H1 (cell line): Measurements from ENCODE around the gene UNC5B. TPM values are rescaled to one million over a fixed set of nuclear protein-coding genes. Genes with fewer than 3 reads are reported as not detected.

ENCODE experiments used
- CTCF ChIA-PET: fragments of 300-600 bp; sonication (Branson Sonifier 250); formaldehyde crosslinking; loops from one replicate; lab custom pipeline; 2021; ENCODE audit not compliant: partially characterized antibody; lab: Charles Lee
- POLR2A ChIA-PET: fragments of 300-600 bp; sonication (Branson Sonifier 250); formaldehyde crosslinking; loops from one replicate; lab custom pipeline; 2021; ENCODE audit warnings: inconsistent platforms; ENCODE audit not compliant: partially characterized antibody; lab: Charles Lee
- DNase-seq, 2 experiments: peaks; one replicate each; pipeline versions ENCODE4 v3.0.0 to v3.0.0-alpha.2; 2010 to 2022; ENCODE audit warnings: low spot score in 2 of 2, low read depth in 1 of 2, mixed read lengths in 1 of 2
- FAIRE-seq: peaks from 2 replicates; lab custom pipeline; 2011; peaks lifted over from hg19 to GRCh38; lab: Jason Lieb, UNC
- H2AFZ ChIP-seq: 2 replicates; pipeline ENCODE4 v1.8.1; 2012; ENCODE audit warnings: low read length, inconsistent platforms
- H2AK5ac ChIP-seq: 2 replicates; pipeline ENCODE4 v1.6.1; 2013; ENCODE audit warnings: low read depth, low read length
- H2BK120ac ChIP-seq: replicated peaks from 2 replicates; pipeline ENCODE3; 2013; ENCODE audit warnings: low read depth, low read length, inconsistent platforms
- H2BK12ac ChIP-seq: 2 replicates; pipeline ENCODE4 v1.6.1; 2013; ENCODE audit warnings: low read depth, low read length
- H2BK15ac ChIP-seq: 2 replicates; pipeline ENCODE4 v1.6.1; 2013; ENCODE audit warnings: low read length
- H2BK20ac ChIP-seq: 2 replicates; pipeline ENCODE4 v1.6.1; 2013; ENCODE audit warnings: low read length
- H2BK5ac ChIP-seq: 2 replicates; pipeline ENCODE4 v1.6.1; 2013; ENCODE audit warnings: low read depth, low read length
- H3K14ac ChIP-seq: 2 replicates; pipeline ENCODE4 v1.6.1; 2013; ENCODE audit warnings: inconsistent platforms; ENCODE audit not compliant: insufficient read length
- H3K18ac ChIP-seq: 2 replicates; pipeline ENCODE4 v1.6.1; 2013; ENCODE audit warnings: low read length; ENCODE audit errors: extremely low read depth
- H3K23ac ChIP-seq: 2 replicates; pipeline ENCODE4 v1.6.1; 2013; ENCODE audit warnings: inconsistent platforms; ENCODE audit not compliant: insufficient read length
- H3K23me2 ChIP-seq: 2 replicates; pipeline ENCODE4 v1.6.1; 2013; ENCODE audit warnings: low read depth, low read length
- H3K27ac ChIP-seq: 2 replicates; pipeline ENCODE4 v1.6.1; 2011; ENCODE audit warnings: low read depth, low read length, inconsistent platforms
- H3K27me3 ChIP-seq, 4 experiments: replicated peaks in 1 of 4; 1 replicate in 1 of 4; 2 replicates in 3 of 4; pipeline versions ENCODE4 v1.6.1 to v1.8.1; 2011 to 2013; ENCODE audit warnings: low read length in 3 of 4, mild to moderate bottlenecking in 3 of 4, inconsistent platforms in 2 of 4, mixed read lengths in 2 of 4, moderate library complexity in 1 of 4; ENCODE audit not compliant: control insufficient read depth in 3 of 4, insufficient read depth in 3 of 4; ENCODE audit errors: extremely low read depth in 1 of 4
- H3K36me3 ChIP-seq, 4 experiments: 2 replicates each; pipeline versions ENCODE4 v1.6.1 to v1.8.1; 2011 to 2013; ENCODE audit warnings: mild to moderate bottlenecking in 4 of 4, low read length in 3 of 4, moderate library complexity in 2 of 4, control low read depth in 1 of 4, inconsistent platforms in 1 of 4; ENCODE audit not compliant: insufficient read depth in 4 of 4, control insufficient read depth in 2 of 4
- H3K4ac ChIP-seq: replicated peaks from 2 replicates; pipeline ENCODE3; 2013; ENCODE audit warnings: low read length, low read depth, mixed read lengths, inconsistent platforms; ENCODE audit not compliant: insufficient read length
- H3K4me1 ChIP-seq, 4 experiments: replicated peaks in 1 of 4; 1 replicate in 1 of 4; 2 replicates in 3 of 4; pipeline versions ENCODE4 v1.6.1 to v1.8.1; 2011 to 2013; ENCODE audit warnings: low read length in 3 of 4, inconsistent platforms in 2 of 4, mixed read lengths in 1 of 4; ENCODE audit not compliant: insufficient read depth in 4 of 4, control insufficient read depth in 3 of 4
- H3K4me2 ChIP-seq, 2 experiments: 2 replicates each; pipeline versions ENCODE4 v1.6.1 to v1.8.1; 2011 to 2013; ENCODE audit warnings: low read depth in 2 of 2, low read length in 2 of 2, control low read depth in 1 of 2, inconsistent platforms in 1 of 2, mild to moderate bottlenecking in 1 of 2; ENCODE audit not compliant: insufficient read depth in 1 of 2
- H3K4me3 ChIP-seq, 4 experiments: fragments of 200-600, 300-600 bp in 1 of 4; sonication (generic), shearing (Covaris generic), sonication (Bioruptor Twin) in 1 of 4; 2 replicates each; pipeline versions ENCODE4 v1.5.1 to v1.8.1; 2011 to 2016; ENCODE audit warnings: low read length in 4 of 4, low read depth in 3 of 4, control low read depth in 2 of 4, inconsistent platforms in 2 of 4, mild to moderate bottlenecking in 2 of 4, mixed read lengths in 1 of 4, moderate library complexity in 1 of 4; ENCODE audit not compliant: insufficient read depth in 2 of 4; ENCODE audit errors: extremely low read depth in 1 of 4
- H3K56ac ChIP-seq: replicated peaks from 2 replicates; pipeline ENCODE3; 2013; ENCODE audit warnings: low read depth, mild to moderate bottlenecking, mixed read lengths, low read length, inconsistent platforms; ENCODE audit not compliant: insufficient read length
- H3K79me1 ChIP-seq: 2 replicates; pipeline ENCODE4 v1.6.1; 2013; ENCODE audit warnings: low read depth, low read length, control low read depth
- H3K79me2 ChIP-seq, 2 experiments: 2 replicates each; pipeline versions ENCODE4 v1.6.1 to v1.8.1; 2012 to 2013; ENCODE audit warnings: low read length in 2 of 2, mild to moderate bottlenecking in 2 of 2, inconsistent platforms in 1 of 2; ENCODE audit not compliant: insufficient read depth in 2 of 2, control insufficient read depth in 1 of 2
- H3K9ac ChIP-seq, 4 experiments: replicated peaks in 1 of 4; 1 replicate in 1 of 4; 2 replicates in 3 of 4; pipeline versions ENCODE4 v1.6.1 to v1.8.1; 2011 to 2013; ENCODE audit warnings: low read depth in 3 of 4, low read length in 3 of 4, control low read depth in 2 of 4, mild to moderate bottlenecking in 2 of 4, moderate library complexity in 2 of 4, inconsistent platforms in 1 of 4; ENCODE audit errors: extremely low read depth in 1 of 4
- H3K9me3 ChIP-seq, 2 experiments: 2 replicates each; pipeline versions ENCODE4 v1.6.1 to v1.8.1; 2012 to 2013; ENCODE audit warnings: mild to moderate bottlenecking in 2 of 2, moderate library complexity in 2 of 2, control low read depth in 1 of 2, inconsistent platforms in 1 of 2, low read depth in 1 of 2, low read length in 1 of 2, mixed read lengths in 1 of 2; ENCODE audit not compliant: insufficient read depth in 2 of 2
- H4K20me1 ChIP-seq, 2 experiments: replicated peaks in 1 of 2; 2 replicates each; pipeline versions ENCODE3 to v1.8.1; 2011 to 2013; ENCODE audit warnings: inconsistent platforms in 2 of 2, low read length in 2 of 2, mild to moderate bottlenecking in 1 of 2; ENCODE audit not compliant: insufficient read depth in 2 of 2, control insufficient read depth in 1 of 2
- H4K5ac ChIP-seq: 2 replicates; pipeline ENCODE4 v1.6.1; 2013; ENCODE audit warnings: low read length, low read depth, mixed read lengths, inconsistent platforms; ENCODE audit not compliant: insufficient read length
- H4K8ac ChIP-seq: 2 replicates; pipeline ENCODE4 v1.8.0; 2013; ENCODE audit warnings: mild to moderate bottlenecking, moderate library complexity, low read length, inconsistent platforms; ENCODE audit not compliant: insufficient read depth; ENCODE audit errors: extremely low read depth
- H4K91ac ChIP-seq: replicated peaks from 2 replicates; pipeline ENCODE3; 2013; ENCODE audit warnings: low read length, mixed read lengths, inconsistent platforms; ENCODE audit not compliant: insufficient read length
- ASH2L ChIP-seq: fragments of 200-600, 300-600 bp; sonication (generic); IDR thresholded peaks from one replicate; pipeline ENCODE4 v1.7.1; 2017; ENCODE audit warnings: low read length
- BCL11A ChIP-seq, 2 experiments: IDR thresholded peaks; one replicate each; pipeline ENCODE4 v1.6.1; 2011; ENCODE audit warnings: low read depth in 2 of 2, low read length in 2 of 2, mild to moderate bottlenecking in 2 of 2
- BRCA1 ChIP-seq: IDR thresholded peaks from 2 replicates; pipeline ENCODE4 v1.6.1; 2012; ENCODE audit warnings: low read depth, low read length, improper control_type of control experiment
- EP300 ChIP-seq, 2 experiments: IDR thresholded peaks; 1 replicate in 1 of 2; 2 replicates in 1 of 2; pipeline ENCODE4 v1.6.1; 2011 to 2012; ENCODE audit warnings: low read depth in 2 of 2, low read length in 2 of 2, mild to moderate bottlenecking in 2 of 2, borderline replicate concordance in 1 of 2, inconsistent platforms in 1 of 2, moderate library complexity in 1 of 2
- EZH2 ChIP-seq: fragments of 200-600 bp; sonication (generic); IDR thresholded peaks from 2 replicates; pipeline ENCODE4 v1.7.1; 2012; ENCODE audit warnings: low read depth, mild to moderate bottlenecking, moderate library complexity, low read length, inconsistent platforms; ENCODE audit not compliant: severe bottlenecking
- HDAC6 ChIP-seq: IDR thresholded peaks from one replicate; pipeline ENCODE4 v1.7.1; 2012; ENCODE audit warnings: low read depth, mild to moderate bottlenecking, inconsistent platforms, low read length, moderate library complexity
- JUN ChIP-seq: IDR thresholded peaks from 2 replicates; pipeline ENCODE4 v1.6.1; 2011; ENCODE audit warnings: low read depth, mild to moderate bottlenecking, improper control_type of control experiment, low read length
- JUND ChIP-seq: IDR thresholded peaks from 2 replicates; pipeline ENCODE4 v1.6.1; 2011; ENCODE audit warnings: mild to moderate bottlenecking, improper control_type of control experiment, low read length
- KDM5A ChIP-seq: fragments of 200-600 bp; IDR thresholded peaks from 2 replicates; pipeline ENCODE4 v1.7.1; 2012; ENCODE audit warnings: mild to moderate bottlenecking, low read length, inconsistent platforms, mixed read lengths
- MAFK ChIP-seq: IDR thresholded peaks from 2 replicates; pipeline ENCODE4 v1.6.1; 2012; ENCODE audit warnings: low read depth, mild to moderate bottlenecking, improper control_type of control experiment, low read length
- ZNF274 ChIP-seq: IDR thresholded peaks from 2 replicates; pipeline ENCODE4 v1.7.0; 2012; ENCODE audit warnings: low read length, borderline replicate concordance; ENCODE audit errors: extremely low read depth
- WGBS, 2 experiments: shearing (Covaris generic) in 1 of 2; methylation state at CpG; one replicate each; pipeline versions ENCODE4 v1.1.6 to v1.1.7; 2013 to 2015; ENCODE audit warnings: low lambda C conversion rate in 2 of 2, mixed read lengths in 2 of 2, inconsistent platforms in 1 of 2, low coverage in 1 of 2, missing lambda C conversion rate in 1 of 2; ENCODE audit not compliant: insufficient replicate concordance in 2 of 2, insufficient coverage in 1 of 2, insufficient read length in 1 of 2; ENCODE audit errors: extremely low coverage in 1 of 2, missing lambda C conversion rate in 1 of 2; 5-methylcytosine and 5-hydroxymethylcytosine counted together
- polyA plus RNA-seq, 7 experiments: library from polyadenylated mRNA; depleted of rRNA in 3 of 7; stranded (reverse) in 5 of 7; unstranded in 2 of 7; fragments of >200 nt in 5 of 7; fragments of 200-250 nt in 2 of 7; gene quantifications; 1 replicate in 5 of 7; 2 replicates in 1 of 7; 4 replicates in 1 of 7; pipeline versions ENCODE4 v1.2.1 to v1.2.3, GENCODE V29; 2011 to 2013; ENCODE audit warnings: missing spikeins in 2 of 7, mixed read lengths in 2 of 7
- total RNA-seq: library from RNA; stranded (reverse); fragmentation: NEBNext Ultra II Directional; extraction: Animal tissue kit (Norgen Biotek cat#: 25700); gene quantifications from 2 replicates; pipeline ENCODE4 v1.2.1, GENCODE V29; 2021

UNC5B gene
- total and polyA plus RNA-seq, 2 of the 8 experiments (the other 6 are each of a cell fraction or from before 2014, with no cell fraction given) = 27.9 to 31.8 TPM

- Histone ChIP-seq H3K14ac (no peak overlapping the region), H2BK20ac (no peak overlapping the region), H3K18ac (peak overlapping the region; percentile 48; the same call in 1 of the 2 replicates), H3K79me1 (peaks cover 2% of the 10 kb centered on the region; the same call in 1 of the 2 replicates), H2AFZ (no peak overlapping the region), H3K23ac (no peak overlapping the region), H3K4me3 (no peak overlapping the region), H2AK5ac (no peak overlapping the region), H2BK12ac (peak overlapping the region; percentile 50; the same call in 1 of the 2 replicates), H4K5ac (no peak overlapping the region), H4K91ac (no peak overlapping the region), H3K4me2 (peak overlapping the region; percentile 20 to 29; a peak in 2 of 4 replicates), H3K56ac (no peak overlapping the region), H3K27me3 (no peaks in the 10 kb centered on the region), H2BK120ac (no peak overlapping the region), H2BK5ac (no peak overlapping the region), H3K79me2 (peaks cover 0 to 11% of the 10 kb centered on the region in 2 experiments; a peak in 2 of 4 replicates), H3K4me1 (peaks cover 0 to 25% (median 16%) of the 10 kb centered on the region in 4 experiments; a peak in 6 of 7 replicates), H3K9me3 (no peaks in the 10 kb centered on the region), H3K27ac (no peak overlapping the region; the same call in none of the 2 replicates), H4K20me1 (no peaks in the 10 kb centered on the region), H3K36me3 (peaks cover 0 to 5% (median 2%) of the 10 kb centered on the region in 4 experiments; a peak in 2 of 8 replicates), H3K4ac (no peak overlapping the region), H4K8ac (no peak overlapping the region), H3K9ac (no peak overlapping the region; a peak in 1 of 7 replicates), H3K23me2 (no peaks in the 10 kb centered on the region), H2BK15ac (peak overlapping the region; percentile 83; the same call in 1 of the 2 replicates)
- WGBS, 2 experiments = 89% methylated on average over 11 of the region's 11 CpGs; no CpG with 5 or more reads in 1 of the 2 experiments
- CTCF ChIA-PET = interaction anchor here (1.1 to 11.2 kb wide), 10 partner anchors 7 to 374 kb away, joined by 3 to 175 read pairs (median 11); no protein-coding TSS in a partner anchor
- POLR2A ChIA-PET = interaction anchor here (1.0 to 3.8 kb wide), 6 partner anchors 8 to 56 kb away, joined by 3 to 13 read pairs (median 5); no protein-coding TSS in a partner anchor
- FAIRE-seq (no peak), DNase-seq (no peak)
- no peak for TF ChIP-seq KDM5A
- TF ChIP-seq HDAC6 = no peak
- no peak for TF ChIP-seq EZH2
- TF ChIP-seq JUN = no peak
- no peak for TF ChIP-seq BRCA1
- TF ChIP-seq JUND = no peak
- no peak for TF ChIP-seq ZNF274
- TF ChIP-seq MAFK = no peak
- no peak for TF ChIP-seq EP300 (IDR thresholded peaks at IDR 0.05; ENCODE audit: borderline replicate concordance in 1 of 2, low read depth in 2 of 2, low read length in 2 of 2)
- TF ChIP-seq BCL11A (IDR thresholded peaks at IDR 0.05; ENCODE audit: low read depth in 2 of 2, low read length in 2 of 2) = no peak
- TF ChIP-seq ASH2L = no peak
Measured at GRCh38 chr10:71277914-71278665, 65.7 kb downstream of the UNC5B start.
